Uterus (tissue), 2 donors: ENCODE measurements around the gene PEX11A.

ENCODE experiments used
- CTCF ChIP-seq, 4 experiments: fragments of 200-600 bp in 2 of 4; fragments of 450-650 bp in 2 of 4; sonication (generic) in 2 of 4; IDR thresholded peaks; one replicate each; pipeline ENCODE4 v1.5.1; 2016 to 2019; ENCODE audit warnings: antibody characterized with exemption in 4 of 4, mild to moderate bottlenecking in 2 of 4, moderate library complexity in 1 of 4
- POLR2A ChIP-seq, 2 donors: fragments of 450-650 bp; IDR thresholded peaks; one replicate each; pipeline ENCODE4 v1.6.1; 2016; ENCODE audit warnings: antibody characterized with exemption in 2 of 2, mild to moderate bottlenecking in 1 of 2, moderate library complexity in 1 of 2

DNA sequence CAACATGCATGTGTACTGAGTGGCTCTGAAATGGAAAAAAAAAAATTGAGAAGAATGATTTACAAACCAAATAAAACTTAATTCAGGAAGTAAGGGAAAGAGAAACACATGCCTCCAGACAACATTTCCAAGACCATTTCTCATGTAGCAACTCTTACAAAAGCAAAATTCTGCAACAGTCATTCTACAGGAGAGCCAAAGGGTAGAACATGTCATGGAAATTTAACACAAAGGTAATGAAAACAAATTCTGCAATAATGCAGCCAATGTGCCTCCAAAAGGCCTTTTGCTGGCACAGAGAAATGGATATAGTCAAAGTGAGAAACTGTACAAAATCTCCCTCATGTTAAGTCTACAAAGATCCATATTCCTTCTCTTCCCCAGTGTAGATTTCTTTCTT, 4.0 kb downstream of the PEX11A start:
- TF ChIP-seq CTCF (IDR thresholded peaks at IDR 0.05) (no peak), POLR2A (IDR thresholded peaks at IDR 0.05) (no peak)
